Measurements from ENCODE around the gene RAB24. TPM values are rescaled to one million over a fixed set of nuclear protein-coding genes. Genes with fewer than 3 reads are reported as not detected.
"Not testable (repeated sequence)": the region's sequence is repeated elsewhere in the genome, so short reads cannot be mapped to it uniquely, and the experiment has no call there.

RAB24 gene
- total RNA-seq, 1 donor from 2014 or later: 8.1 TPM

DNA sequence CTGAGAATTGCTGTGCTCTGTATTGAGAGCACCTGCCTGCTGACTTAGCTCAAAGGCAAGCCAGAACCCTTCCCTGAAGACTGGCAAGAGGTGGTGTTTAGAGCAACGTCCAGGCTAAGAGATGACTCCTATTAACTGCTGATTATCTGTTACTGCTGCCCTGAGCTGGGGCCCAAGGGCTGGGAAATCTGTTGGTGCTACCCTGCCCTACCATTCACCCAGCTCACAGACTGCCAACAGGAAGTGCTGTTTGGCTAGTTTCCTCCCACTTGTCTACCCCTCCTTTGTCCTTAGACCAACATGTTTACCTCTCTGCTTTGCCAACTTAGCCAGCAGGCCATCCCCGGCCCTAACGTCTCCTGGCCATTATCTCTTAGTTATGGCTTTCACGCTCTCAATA, 6.9 kb downstream of the RAB24 start:
- peak in 1 of 2 donors; percentile 64 for DNase-seq (ENCODE audit: low read depth in 2 of 2)

DNA sequence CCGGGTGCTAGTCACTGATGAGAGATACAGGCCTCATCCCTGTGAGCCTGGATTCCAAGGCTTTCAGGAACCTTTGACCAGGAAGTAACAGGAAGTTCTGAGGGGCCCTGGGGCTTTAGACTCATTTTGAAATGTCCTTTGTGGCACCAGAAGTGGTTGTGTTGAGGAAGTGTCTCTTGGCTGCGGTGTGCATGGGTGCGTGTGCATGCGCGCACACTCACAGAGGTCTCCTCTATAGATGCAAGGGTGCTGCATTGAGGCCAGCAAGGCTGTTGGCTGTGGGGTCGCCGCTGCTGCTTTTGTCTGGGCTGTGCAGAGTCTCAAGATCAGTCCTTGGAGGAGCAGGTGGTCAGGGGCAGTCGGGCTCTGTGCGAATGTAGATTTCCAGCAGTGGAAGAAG, 7.6 kb downstream of the RAB24 start:
- no peak for DNase-seq (ENCODE audit: low read depth in 2 of 2)

DNA sequence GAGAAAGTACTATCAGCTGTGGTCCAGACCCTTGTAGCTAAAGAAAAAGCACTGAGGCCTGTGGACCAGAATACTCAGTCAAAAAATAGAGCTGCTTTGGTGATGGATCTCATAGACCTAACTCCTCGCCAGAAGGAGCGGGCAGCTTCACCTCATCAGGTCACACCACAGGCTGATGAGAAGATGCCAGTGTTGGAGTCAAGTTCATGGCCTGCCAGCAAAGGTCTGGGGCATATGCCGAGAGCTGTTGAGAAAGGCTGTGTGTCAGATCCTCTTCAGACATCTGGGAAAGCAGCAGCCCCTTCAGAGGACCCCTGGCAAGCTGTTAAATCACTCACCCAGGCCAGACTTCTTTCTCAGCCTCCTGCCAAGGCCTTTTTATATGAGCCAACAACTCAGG, 8.9 kb downstream of the RAB24 start:
- DNase-seq (ENCODE audit: low read depth in 2 of 2): no peak

DNA sequence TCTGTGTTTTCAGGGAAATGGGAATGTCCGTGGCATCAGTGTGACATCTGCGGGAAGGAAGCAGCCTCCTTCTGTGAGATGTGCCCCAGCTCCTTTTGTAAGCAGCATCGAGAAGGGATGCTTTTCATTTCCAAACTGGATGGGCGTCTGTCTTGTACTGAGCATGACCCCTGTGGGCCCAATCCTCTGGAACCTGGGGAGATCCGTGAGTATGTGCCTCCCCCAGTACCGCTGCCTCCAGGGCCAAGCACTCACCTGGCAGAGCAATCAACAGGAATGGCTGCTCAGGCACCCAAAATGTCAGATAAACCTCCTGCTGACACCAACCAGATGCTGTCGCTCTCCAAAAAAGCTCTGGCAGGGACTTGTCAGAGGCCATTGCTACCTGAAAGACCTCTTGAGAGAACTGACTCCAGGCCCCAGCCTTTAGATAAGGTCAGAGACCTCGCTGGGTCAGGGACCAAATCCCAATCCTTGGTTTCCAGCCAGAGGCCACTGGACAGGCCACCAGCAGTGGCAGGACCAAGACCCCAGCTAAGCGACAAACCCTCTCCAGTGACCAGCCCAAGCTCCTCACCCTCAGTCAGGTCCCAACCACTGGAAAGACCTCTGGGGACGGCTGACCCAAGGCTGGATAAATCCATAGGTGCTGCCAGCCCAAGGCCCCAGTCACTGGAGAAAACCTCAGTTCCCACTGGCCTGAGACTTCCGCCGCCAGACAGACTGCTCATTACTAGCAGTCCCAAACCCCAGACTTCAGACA, 9.5 kb downstream of the RAB24 start:
- no peak for DNase-seq (ENCODE audit: low read depth in 2 of 2)

DNA sequence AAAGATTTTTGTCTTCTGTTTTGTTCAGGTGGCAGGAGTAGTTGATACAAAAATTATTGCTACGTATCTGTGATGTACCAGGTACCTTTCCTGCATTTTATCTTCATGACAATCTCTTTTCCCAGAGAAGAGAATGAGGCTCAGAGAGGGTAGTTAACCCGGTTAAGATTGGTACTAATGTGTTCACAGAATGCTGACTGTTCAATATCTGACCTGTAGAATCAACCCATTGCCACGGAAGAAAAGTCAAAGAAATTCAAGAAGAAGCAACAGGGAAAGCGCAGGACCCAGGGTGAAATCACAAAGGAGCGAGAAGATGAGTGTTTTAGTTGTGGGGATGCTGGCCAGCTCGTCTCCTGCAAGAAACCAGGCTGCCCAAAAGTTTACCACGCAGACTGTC, 11.8 kb downstream of the RAB24 start:
- DNase-seq (ENCODE audit: low read depth in 2 of 2): no peak

DNA sequence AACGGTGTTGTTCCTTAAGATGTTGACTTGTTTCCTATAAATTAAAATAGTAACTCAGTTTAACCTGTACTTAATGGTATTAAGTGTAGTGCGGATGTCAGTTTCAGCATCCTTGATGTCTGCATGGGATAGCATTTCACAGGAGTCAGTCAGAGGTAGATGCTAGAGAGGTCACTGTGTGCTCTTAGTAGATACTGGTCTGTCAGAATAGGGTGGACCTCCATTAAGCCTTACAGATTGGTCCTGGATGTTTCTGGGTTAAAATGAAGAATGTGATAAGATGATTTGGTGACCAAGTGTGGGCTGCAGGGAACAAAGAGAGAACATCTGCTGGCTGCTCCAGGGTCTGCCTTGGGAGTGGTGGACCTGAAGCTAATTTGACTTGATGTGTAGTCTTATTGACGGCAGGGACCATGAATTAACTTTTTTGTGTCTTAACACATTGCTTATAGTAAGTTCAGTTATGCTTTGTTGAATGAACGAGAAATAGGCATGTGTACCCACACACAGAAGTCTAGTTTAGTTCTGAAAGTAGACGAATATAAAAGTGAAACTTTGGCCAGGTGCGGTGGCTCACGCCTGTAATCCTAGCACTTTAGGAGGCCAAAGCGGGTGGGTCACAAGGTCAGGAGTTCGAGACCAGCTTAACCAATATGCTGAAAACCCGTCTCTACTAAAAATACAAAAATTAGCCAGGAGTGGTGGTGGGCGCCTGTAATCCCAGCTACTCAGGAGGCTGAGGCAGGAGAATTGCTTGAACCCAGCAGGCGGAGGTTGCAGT, 12.5 kb downstream of the RAB24 start:
- DNase-seq (ENCODE audit: low read depth in 2 of 2): no peak

DNA sequence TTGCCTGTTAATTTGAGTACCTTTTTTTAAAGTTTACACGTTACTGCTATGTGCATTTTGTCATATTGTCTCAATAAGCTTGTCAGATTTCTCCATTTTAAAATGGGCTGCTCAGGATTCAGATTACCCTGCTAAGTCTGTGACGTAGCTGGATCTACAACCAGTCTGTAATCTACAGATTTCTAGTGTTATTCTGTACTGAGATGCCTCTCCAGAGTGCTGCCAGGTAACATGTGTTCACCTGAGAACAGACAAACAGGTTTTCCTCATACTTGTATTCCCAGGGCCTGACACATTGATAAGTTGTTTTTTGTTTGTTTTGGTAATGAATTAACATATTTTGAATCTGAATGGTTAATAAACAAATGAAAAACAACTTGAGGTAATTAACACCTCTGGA, 15.3 kb downstream of the RAB24 start:
- DNase-seq (ENCODE audit: low read depth in 2 of 2): no peak

DNA sequence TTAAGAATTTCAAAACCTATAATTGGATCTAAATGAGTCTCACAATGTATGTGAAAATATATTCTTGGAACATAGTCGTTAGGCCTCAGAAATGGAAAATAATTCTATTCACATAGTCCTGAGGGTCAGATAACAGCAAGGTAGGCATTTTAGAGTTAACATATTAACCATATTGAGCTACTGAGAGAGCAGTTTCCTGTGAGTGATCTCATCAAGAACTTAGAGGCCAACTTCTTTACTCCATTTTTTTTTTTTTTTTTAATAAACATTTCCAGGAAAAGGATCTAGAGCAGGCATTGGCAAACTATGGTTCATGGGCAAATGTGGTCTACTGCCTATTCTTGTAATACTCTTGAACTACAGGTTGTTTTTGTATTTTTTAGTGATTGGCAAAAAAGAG, 26.6 kb downstream of the RAB24 start:
- DNase-seq (ENCODE audit: low read depth in 2 of 2): peak in 1 of 2 donors; percentile 53

DNA sequence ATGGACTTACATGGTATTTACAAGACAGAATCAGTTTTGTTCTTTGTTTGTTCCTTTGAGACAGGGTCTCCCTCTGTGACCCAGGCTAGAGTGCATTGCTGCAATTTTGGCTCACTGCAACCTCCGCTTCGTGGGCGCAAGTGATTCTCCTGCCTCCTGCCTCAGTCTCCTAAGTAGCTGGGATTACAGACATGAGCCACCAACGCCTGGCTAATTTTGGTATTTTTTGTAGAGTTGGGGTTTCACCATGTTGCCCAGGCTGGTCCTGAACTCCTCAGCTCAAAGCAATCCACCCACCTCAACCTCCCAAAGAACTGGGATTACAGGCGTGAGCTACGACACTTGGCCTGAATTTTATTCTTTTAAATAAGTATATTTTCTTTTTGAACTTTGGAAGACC, 27.6 kb downstream of the RAB24 start:
- no peak for DNase-seq (ENCODE audit: low read depth in 2 of 2)

DNA sequence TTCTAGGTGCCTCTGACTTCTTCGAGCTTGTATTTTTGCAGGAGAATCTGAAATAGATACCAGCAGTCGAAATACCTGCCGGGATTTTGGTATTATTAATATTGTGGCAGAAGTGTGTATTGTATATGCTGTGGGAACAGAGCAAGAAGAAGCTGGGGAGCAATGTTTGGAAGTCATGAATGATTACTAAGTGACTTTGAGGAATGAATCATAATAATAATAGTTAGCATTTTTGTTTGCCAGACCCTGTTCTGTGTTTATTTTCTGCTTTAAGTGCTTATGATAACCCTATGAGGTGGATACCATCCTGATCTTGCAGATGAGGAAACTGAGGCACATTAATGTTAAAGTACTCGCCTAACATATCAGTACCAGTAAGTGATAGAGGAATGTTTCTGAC, 32.4 kb downstream of the RAB24 start:
- DNase-seq (ENCODE audit: low read depth in 2 of 2): no peak

DNA sequence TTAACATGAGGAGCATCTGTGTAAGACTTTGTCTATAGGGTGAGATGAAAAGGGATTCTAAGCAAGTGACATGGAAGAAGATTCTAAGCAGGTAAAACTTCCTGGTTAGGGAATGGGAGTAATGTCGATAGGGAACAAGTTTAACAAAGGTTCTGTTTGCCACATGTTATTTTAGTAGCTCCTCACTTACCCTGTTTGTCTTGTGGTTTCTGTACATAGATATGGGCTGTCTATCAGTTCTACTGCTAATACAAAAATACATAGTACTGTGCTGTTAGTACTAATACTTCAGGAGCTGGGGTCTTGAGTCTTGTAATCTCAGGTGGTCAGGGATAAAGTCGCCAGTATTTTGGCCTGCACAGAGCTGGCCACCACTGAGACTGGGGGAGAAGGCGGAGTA, 32.9 kb downstream of the RAB24 start:
- DNase-seq (ENCODE audit: low read depth in 2 of 2): no peak

DNA sequence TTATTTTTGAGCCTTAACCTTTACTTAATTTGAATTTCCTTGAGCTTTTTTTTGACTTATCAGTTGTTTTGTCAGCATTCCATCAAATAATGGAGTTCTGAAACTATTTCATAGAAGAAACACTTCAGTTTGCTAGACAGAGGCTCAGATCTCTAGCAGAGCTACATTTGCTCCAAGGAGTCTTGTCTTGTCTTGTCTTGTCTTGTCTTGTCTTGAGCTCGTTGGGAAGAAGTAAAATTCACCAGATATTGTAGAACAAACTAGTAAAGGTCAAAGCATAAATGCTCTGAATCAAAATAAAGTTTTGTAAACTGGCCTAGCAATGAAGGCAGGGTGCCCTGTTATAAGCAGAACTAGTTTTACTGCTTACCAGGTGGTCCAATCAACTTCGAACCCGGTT, 33.5 kb downstream of the RAB24 start:
- DNase-seq (ENCODE audit: low read depth in 2 of 2): no peak

DNA sequence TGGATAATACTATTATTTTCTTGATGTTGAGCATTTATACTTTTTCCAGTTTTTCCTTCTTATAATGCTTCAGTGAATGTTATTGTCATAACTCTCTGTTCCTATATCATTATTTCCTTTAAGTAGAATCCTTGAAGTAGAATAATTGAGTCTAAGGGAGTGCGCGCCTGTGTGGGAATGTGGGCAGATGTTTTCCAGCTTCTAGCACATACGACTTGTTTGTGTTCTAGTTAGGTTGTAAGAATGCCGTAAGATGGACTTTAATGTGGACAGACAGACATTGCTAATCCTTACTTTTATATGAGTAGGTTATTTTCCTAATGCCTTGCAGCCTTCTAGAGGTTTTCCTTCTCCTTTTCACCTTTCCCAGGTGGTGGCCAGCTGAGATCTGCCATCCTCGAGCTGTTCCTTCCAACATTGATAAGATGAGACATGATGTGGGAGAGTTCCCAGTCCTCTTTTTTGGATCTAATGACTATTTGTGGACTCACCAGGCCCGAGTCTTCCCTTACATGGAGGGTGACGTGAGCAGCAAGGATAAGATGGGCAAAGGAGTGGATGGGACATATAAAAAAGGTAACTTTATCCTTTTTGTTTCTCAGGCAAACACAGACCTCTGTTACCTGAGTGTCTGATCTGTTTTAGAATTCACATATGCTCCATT, 34.2 kb downstream of the RAB24 start:
- DNase-seq (ENCODE audit: low read depth in 2 of 2): no peak

DNA sequence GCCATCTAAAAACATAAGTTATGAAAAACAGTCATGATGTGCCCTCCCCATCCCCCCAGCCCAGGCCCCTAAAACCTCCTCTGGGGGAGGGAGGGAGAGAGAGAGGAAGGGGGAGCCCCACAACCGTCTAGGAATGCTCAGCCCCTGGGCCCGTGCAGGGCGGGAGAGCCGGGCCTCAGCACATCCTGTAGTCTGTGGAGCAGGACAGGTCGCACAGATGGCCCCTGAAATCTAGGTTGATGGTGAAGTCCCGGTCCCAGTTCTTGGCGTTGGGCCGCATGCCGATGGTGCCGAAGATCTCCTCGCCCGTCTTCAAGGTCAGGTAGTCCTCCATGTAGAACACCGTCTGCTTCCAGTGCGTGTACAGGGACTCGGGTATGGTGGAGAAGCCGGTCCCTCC, 38.1 kb downstream of the RAB24 start:
- DNase-seq (ENCODE audit: low read depth in 2 of 2): no peak

DNA sequence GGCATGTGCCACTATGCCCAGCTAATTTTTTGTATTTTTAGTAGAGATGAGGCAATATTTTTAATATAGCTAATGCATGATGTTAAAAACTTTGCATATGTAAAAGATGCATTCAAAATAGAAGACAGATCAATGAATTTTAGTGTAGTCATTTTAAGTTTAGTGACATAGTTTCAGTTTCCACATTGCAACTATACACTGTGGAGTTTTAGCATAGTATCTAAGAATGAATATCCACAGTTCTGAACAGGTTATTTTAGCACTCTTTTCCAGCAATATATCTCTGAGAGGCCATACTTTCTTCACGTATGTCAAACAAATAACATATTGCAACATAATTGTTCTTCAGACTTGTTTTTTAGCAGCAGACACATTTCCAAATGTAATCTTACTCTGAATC, 39.3 kb downstream of the RAB24 start:
- no peak for DNase-seq (ENCODE audit: low read depth in 2 of 2)

DNA sequence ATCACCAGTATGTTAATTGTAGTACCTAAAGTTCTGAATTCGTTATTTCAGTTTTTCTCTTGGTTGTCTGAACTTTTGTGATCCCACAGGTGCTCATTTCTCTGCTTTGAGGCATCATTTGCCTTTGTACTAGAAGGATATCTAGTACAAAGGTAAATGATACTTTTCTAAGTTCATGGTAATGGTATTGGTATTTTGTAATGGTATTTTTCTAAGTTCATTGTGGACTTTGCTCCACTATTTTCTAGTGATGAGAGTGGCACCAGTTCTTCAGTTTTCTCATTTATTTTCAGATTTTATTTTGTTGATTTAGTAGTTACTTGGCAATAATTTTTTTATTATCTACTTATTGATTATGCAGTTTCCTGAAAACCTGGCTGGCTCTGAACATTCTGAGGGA, 42.0 kb downstream of the RAB24 start:
- no peak for DNase-seq (ENCODE audit: low read depth in 2 of 2)

DNA sequence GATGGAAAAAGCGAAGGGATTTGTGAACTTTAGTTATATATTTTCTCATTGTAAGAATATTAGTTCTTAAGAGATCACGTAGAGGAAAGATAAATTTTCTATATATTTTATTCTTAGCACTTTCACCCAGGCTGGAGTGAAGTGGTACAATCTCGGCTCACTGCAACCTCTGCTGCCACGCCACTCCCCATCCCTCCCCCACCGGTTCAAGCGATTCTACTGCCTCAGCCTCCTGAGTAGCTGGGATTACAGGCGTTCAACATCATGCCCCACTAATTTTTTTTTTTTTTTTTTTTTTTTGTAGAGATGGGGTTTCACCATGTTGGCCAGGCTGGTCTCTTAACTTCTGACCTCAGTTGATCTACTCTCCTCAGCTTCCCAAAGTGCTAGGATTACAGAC, 42.6 kb downstream of the RAB24 start:
- no peak for DNase-seq (ENCODE audit: low read depth in 2 of 2)

DNA sequence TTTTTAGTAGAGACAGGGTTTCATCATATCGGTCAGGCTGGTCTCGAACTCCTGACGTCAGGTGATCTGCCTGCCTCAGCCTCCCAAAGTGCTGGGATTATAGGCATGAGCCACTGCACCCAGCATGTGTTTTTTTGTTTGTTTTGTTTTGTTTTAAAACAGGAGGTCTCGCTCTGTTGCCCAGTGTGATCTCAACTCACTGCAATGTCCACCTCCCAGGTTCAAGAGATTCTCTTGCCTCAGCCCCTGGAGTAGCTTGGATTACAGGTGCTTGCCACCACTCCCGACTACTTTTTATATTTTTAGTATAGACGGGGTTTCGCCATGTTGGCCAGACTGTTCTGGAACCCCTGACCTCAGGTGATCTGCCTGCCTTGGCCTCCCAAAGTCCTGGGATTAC, 44.8 kb downstream of the RAB24 start:
- not testable (repeated sequence) for DNase-seq (ENCODE audit: low read depth in 2 of 2)

DNA sequence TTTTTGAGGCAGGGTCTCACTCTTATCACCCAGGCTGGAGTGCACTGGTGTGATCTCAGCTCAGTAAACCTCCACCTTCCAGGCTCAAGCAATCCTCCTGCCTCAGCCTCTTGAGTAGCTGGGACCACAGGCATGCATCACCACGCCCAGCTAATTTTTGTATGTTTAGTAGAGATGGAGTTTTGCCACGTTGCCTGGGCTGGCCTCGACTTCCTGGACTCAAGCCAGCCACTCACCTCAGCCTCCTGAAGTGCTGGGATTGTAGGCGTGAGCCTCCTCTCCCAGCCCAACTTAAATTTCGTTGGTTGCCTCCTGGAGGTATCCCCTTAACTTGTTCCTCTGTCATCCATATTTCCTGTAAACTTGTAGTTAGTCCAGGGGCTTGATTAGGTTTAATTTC, 47.2 kb downstream of the RAB24 start:
- no peak for DNase-seq (ENCODE audit: low read depth in 2 of 2)

DNA sequence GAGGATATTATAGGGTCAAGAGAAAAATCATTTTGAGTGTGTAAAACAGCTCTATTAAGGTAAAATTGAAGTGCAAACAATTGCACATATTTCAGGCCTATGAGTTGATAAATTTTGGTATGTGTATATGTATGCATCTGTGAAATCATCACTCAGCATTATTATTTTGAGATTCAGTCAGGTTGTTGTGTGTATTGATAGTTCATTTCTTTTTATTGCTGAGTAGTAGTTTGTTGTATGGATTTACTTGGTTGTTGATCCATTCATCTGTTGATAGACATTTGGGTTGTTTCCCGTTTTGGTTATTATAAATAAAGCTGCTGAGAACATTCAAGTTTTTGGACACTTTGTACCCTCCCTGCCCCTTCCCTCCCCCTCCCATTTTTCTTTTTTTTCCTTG, 50.3 kb downstream of the RAB24 start:
- no peak for DNase-seq (ENCODE audit: low read depth in 2 of 2)

All from dermis microvascular lymphatic vessel endothelial cell (primary cell).